Progenitor cell of endocrine pancreas (in vitro differentiated cells): ENCODE data around the gene KCNQ1. TPM values are rescaled to one million over a fixed set of nuclear protein-coding genes. Genes with fewer than 3 reads are reported as not detected.
"Not testable (repeated sequence)": the region's sequence is repeated elsewhere in the genome, so short reads cannot be mapped to it uniquely, and the experiment has no call there.

ENCODE experiments used
- DNase-seq: peaks from one replicate; pipeline ENCODE4 v3.0.0; 2021; ENCODE audit warnings: low spot score; ENCODE audit not compliant: unreplicated experiment
- H3K27ac Mint-ChIP-seq: 2 replicates; pipeline ENCODE4 v1.8.0; 2021; ENCODE audit warnings: mild to moderate bottlenecking, moderate library complexity, mixed read lengths
- H3K27me3 Mint-ChIP-seq: 2 replicates; pipeline ENCODE4 v1.8.0; 2021; ENCODE audit warnings: mixed read lengths
- H3K36me3 Mint-ChIP-seq: 2 replicates; pipeline ENCODE4 v1.8.0; 2022; ENCODE audit warnings: mixed read lengths; ENCODE audit not compliant: insufficient read depth
- H3K4me1 Mint-ChIP-seq: 2 replicates; pipeline ENCODE4 v1.8.0; 2021; ENCODE audit warnings: low read depth, mixed read lengths
- H3K4me3 Mint-ChIP-seq: 2 replicates; pipeline ENCODE4 v1.8.0; 2021; ENCODE audit warnings: low read depth, mild to moderate bottlenecking, moderate library complexity, mixed read lengths
- H3K9me3 Mint-ChIP-seq: 2 replicates; pipeline ENCODE4 v1.8.0; 2021; ENCODE audit warnings: low read depth, mixed read lengths
- CTCF ChIP-seq: fragments of 200-600 bp; sonication (generic); IDR thresholded peaks from one replicate; pipeline ENCODE4 v1.5.0; 2021; ENCODE audit warnings: antibody characterized with exemption, mild to moderate bottlenecking; ENCODE audit not compliant: unreplicated experiment
- total RNA-seq: library from RNA; stranded (reverse); gene quantifications from 2 replicates; pipeline ENCODE4 v1.2.1, GENCODE V29; 2021

Gene KCNQ1
- total RNA-seq, 1 donor from 2014 or later, result 3.3 TPM

- Mint-ChIP-seq H3K9me3 (peaks cover 44% of the 10 kb centered on the region), H3K27me3 (peaks cover 41% of the 10 kb centered on the region), H3K36me3 (peaks cover 4% of the 10 kb centered on the region), H3K27ac (no peak overlapping the region), H3K4me3 (no peak overlapping the region), H3K4me1 (peaks cover 5% of the 10 kb centered on the region)
- no peak for TF ChIP-seq CTCF
- no peak for DNase-seq
These were observed 168.2 kb downstream of the KCNQ1 start for GRCh38 chr11:2612884-2613571.

- peaks cover 3% of the 10 kb centered on the region for H3K27me3 Mint-ChIP-seq
- no peaks in the 10 kb centered on the region for H3K4me1 Mint-ChIP-seq
- no peak overlapping the region for H3K4me3 Mint-ChIP-seq
- peaks cover 4% of the 10 kb centered on the region for H3K36me3 Mint-ChIP-seq
- no peak for TF ChIP-seq CTCF
- H3K27ac Mint-ChIP-seq, result no peak overlapping the region
- DNase-seq, result no peak
- peaks cover 22% of the 10 kb centered on the region for H3K9me3 Mint-ChIP-seq
These were observed 177.1 kb downstream of the KCNQ1 start for GRCh38 chr11:2621894-2622293.

GRCh38 chr11:2625183-2625582, 180.4 kb downstream of the KCNQ1 start:
- peaks cover 3% of the 10 kb centered on the region for H3K27me3 Mint-ChIP-seq
- no peak for DNase-seq
- no peak for TF ChIP-seq CTCF
- H3K27ac Mint-ChIP-seq, result no peak overlapping the region
- H3K4me1 Mint-ChIP-seq, result no peaks in the 10 kb centered on the region
- H3K4me3 Mint-ChIP-seq, result no peak overlapping the region
- peaks cover 12% of the 10 kb centered on the region for H3K36me3 Mint-ChIP-seq
- peaks cover 37% of the 10 kb centered on the region for H3K9me3 Mint-ChIP-seq

GRCh38 chr11:2630679-2631078, 185.9 kb downstream of the KCNQ1 start:
- Mint-ChIP-seq H3K4me3 (no peak overlapping the region), H3K9me3 (peaks cover 56% of the 10 kb centered on the region), H3K27ac (peak overlapping the region; percentile 50), H3K27me3 (no peaks in the 10 kb centered on the region), H3K4me1 (no peaks in the 10 kb centered on the region), H3K36me3 (peaks cover 36% of the 10 kb centered on the region)
- TF ChIP-seq CTCF, result no peak
- DNase-seq, result no peak

- H3K36me3 Mint-ChIP-seq, result peaks cover 39% of the 10 kb centered on the region
- H3K4me1 Mint-ChIP-seq, result no peaks in the 10 kb centered on the region
- DNase-seq, result no peak
- H3K9me3 Mint-ChIP-seq, result peaks cover 60% of the 10 kb centered on the region
- TF ChIP-seq CTCF, result no peak
- peak overlapping the region; percentile 50 for H3K27ac Mint-ChIP-seq
- H3K27me3 Mint-ChIP-seq, result no peaks in the 10 kb centered on the region
- H3K4me3 Mint-ChIP-seq, result no peak overlapping the region
These were observed 186.4 kb downstream of the KCNQ1 start for GRCh38 chr11:2631161-2631560.

GRCh38 chr11:2639763-2640162, 195.0 kb downstream of the KCNQ1 start:
- H3K4me1 Mint-ChIP-seq, H3K27me3 Mint-ChIP-seq, DNase-seq, H3K4me3 Mint-ChIP-seq: not testable (repeated sequence)
- peaks cover 59% of the 10 kb centered on the region for H3K9me3 Mint-ChIP-seq
- peaks cover 47% of the 10 kb centered on the region for H3K36me3 Mint-ChIP-seq
- peak overlapping the region; percentile 94 for H3K27ac Mint-ChIP-seq
